ENCODE data around the gene PSPC1.
"Not testable (repeated sequence)": the region's sequence is repeated elsewhere in the genome, so short reads cannot be mapped to it uniquely, and the experiment has no call there.

Gene PSPC1

DNA sequence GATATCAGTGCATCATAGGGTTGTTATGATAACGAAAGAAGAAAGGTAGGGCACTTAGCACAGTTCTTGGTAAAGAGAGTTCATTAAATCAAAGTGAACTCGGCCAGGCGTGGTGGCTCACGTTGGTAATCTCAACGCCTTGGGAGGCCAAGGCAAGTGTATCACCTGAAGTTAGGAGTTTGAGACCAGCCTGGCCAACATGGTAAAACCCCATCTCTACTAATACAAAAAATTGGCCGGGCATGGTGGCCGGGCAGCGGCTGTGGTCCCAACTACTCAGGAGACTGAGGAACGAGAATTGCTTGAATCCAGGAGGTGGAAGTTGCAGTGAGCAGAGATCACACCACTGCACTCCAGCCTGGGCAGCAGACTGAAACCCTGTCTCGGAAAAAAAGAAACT lies 19.1 kb downstream of the PSPC1 start:
- DNase-seq = no peak

DNA sequence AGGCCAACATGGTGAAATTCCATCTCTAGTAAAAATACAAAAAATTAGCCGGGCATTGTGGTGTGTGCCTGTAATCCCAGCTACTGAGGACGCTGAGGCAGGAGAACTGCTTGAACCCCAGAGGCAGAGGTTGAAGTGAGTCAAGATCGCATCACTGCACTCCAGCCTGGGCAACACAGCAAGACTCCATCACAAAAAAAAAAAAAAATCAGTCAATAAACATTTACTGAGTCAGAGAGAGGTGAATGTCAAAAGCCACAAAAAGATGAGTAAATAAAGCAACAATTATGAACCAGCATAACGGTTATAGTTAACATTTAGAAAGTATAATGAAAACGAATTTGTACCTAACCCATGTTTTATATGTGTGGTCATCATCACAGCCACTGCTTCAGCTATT lies 23.1 kb downstream of the PSPC1 start:
- no peak for DNase-seq

DNA sequence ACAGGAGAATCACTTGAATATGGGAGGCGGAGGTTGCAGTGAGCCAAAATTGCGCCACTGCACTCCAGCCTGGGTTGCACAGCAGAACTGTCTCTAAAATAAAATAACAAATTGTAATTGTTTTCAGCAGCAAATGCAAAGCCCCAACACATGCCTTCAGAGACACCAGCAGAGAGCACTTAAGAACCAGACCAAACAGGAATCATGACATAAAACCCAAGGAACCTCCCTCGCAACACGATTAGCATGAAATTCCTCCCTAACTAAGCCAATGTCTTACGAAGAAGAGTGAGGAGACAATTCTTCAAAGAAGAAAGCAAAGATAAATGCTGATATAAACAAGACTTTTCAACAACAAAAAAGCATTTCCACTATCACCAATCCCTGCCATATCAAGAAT lies 40.1 kb downstream of the PSPC1 start:
- no peak for DNase-seq

DNA sequence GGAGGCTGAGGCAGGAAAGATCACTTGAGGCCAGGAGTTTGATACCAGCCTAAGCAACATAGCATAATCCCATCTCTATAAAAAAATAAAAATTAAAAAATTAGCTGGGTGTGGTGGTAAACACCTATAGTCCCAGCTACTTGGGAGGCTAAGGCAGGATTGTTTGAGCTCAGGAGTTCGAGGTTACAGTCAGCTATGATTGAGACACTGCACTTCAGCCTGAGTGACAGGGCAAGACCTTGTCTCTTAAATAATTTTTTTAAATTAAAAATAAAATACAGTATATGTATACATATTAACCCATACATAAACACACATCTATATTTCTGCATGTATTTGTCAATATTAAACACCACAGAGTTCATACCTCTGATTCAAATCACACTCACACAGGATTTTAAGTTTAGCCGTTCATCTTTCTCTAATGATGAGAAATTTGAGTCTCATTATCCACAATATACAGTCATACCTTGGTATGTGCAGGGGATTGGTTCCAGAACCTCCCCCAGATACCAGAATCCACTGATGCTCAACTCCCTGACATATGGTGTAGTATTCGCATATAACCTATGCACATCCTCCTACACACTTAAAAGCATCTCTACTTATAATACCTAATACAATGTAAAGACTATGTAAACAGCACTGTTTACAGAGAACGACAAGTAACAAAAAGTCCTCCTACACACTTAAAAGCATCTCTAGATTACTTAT lies 44.7 kb downstream of the PSPC1 start:
- no peak for DNase-seq

DNA sequence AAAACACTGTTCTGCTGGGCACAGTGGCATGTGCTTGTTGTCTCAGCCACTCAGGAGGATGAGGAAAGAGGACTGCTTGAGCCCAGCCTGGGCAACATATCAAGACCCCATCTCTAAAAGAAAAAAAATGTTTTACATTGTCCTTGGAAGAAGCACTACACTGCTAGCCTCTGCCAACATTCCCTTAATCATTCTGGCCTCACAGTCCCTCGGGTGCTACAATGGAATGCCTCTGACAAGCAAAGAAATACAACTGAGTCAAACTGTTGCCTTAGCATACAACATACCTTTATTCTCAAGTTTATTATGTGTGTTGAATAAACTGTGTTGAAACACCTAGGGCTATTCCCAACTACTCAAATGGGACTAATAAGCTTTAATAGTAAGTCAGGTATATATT lies 56.1 kb downstream of the PSPC1 start:
- DNase-seq = no peak

DNA sequence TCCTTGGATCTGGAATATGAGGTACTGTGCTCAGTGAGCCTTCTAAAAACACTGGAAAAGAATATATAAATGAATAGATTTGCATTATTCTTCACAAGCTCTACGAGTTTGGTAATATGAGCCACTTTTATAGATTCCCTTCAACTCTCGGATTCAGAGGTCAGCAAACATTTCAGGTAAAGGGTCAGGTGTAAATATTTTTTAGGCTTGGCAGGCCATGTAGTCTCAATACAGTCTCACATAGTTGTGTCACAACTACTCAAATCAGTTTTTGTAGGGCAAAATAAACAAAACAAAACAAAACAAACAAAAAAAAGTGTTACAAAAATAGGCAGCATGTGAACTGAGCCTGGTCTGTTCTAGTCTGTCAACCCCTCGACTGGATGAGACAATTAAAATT lies 57.4 kb downstream of the PSPC1 start:
- DNase-seq = no peak

DNA sequence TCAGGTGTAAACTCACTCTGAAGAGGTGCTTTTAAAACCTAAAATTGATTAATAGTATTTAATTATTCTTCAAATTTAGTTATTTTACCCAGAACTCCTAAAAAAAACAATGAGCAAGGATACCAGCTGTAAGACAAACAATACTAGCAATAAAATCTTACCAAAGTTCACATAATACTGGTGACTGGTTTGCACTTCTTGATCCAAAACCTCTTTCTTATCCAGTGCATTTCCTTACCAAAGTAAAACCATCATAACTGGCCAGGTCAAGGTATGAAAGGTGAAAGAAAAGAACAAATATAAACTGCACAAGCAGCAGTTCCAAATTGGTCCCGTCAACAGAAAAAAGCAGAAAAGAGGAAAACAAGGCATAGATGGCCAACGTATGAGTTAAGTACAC lies 62.7 kb downstream of the PSPC1 start:
- DNase-seq = no peak

DNA sequence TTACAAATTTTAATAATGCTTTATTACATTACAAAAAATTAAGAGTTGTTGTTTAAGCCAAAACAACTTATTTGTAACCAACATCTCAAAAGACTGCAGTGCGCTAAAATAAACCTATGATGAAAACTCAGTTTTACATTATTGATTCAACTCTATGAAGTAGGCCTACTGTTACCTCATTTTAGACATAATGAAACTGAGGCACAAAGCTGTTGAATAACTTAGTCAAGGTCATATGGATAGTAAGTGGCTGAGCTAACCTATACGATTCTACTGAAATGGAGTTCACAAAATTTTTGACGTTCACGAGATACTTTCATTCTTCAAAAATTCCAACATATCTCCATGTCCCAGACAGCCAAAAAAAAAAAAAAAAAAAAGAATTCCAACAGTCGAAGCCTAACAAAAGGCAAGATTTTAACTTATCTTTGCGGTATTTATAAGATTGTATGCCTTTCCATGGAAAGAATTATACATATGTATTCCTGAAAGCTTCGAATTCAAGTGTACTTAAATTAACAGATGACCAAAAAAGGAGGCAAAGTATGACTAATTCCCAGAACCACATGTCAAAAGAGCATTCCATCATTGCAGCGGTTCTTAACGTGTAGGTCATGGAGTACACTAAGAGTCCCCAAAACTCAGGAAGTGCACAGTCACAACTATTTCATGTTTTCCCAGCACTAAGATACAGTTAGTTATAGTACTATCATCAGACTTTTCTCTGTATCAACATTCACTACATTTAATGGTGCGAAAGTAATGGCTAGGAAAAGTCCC lies 69.4 kb downstream of the PSPC1 start:
- DNase-seq = no peak

DNA sequence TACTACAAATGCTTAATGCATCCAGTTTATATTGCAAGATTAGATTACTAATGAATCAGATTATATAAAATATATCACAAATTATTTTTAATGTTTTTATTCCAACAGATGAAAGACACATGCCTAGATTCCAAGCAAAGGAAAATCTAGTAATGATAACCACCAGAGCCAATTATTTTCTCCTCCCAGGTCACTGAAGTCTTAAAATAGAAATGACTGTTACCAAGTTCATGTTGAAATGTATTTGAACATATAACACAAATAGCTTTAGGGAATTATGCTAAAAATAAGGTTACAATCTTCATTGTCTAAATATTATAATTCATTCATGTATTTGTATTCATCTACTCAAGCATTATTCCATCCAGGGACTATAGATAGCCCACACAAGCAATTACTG lies 73.0 kb downstream of the PSPC1 start:
- not testable (repeated sequence) for DNase-seq

DNA sequence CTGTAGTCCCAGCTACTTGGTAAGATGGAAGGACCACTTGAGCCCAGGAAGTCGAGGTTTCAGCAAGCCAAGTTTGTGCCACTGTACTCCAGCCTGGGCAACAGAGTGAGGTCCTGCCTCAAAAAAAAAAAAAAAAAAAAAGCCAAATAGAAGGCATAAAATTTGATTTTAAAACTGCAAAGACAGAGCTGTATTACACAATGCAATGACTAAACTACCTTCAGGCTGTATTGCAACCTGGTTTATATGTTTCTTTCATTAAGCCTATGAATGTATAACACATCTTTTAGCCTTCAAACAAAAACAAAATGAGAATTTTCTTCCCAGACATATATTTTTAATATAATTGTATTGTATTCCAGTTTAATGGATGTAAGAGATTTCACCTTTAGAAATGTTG lies 73.7 kb downstream of the PSPC1 start:
- DNase-seq = not testable (repeated sequence)

DNA sequence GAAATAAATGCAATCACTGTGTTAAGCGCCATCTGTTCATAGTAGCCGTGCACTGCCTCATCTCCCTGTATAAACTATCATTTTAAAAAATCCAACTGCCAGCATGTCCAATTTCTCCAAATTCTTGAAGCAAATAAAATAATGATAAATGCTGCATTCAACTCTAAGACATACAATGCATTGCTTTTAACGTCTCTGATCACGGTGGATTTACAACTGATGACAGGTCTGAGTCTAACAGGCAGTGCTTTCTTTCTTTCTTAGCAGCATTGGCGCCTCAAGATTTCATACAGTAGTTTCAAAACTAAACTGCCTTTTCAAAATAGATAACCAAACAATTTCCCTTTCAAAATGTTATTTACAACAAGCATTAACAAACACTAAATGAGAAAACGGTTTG lies 78.5 kb downstream of the PSPC1 start:
- not testable (repeated sequence) for DNase-seq

DNA sequence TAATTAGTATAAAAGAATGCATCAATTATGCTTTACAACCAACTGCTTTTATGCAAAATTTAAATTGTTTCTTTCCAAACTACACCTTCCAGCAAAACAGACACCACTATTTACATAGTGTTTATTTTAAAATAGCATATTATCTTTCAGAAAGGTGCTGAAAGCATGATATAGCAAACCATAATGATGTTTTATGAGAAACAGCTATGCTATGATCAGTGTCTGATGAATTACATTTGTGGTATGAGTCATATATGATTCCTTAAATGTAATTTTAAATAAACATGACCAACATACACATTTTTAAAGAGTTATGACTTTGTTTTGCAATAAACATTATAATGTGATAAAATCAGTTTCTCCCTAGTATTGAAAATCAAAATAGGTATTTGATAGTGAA lies 81.1 kb downstream of the PSPC1 start:
- not testable (repeated sequence) for DNase-seq

DNA sequence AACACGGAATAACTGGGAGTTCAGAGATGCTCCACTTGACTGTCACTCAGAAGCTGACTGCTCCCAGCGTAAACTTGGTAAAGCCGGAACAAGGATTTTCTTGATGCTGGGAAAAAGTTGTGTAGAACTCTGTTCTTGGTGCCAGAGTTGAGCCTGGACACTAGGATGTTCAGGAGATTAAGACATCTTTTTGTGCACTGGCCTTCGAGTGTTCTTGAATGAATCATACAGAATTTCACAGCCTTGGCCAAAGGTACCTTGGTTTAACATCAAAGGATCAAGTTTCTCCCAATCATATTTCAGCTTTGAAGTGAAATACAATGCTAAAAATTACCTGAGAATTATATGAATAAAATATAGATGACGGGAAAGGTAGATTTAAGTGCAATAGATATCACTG lies 81.8 kb downstream of the PSPC1 start:
- DNase-seq = not testable (repeated sequence)

DNA sequence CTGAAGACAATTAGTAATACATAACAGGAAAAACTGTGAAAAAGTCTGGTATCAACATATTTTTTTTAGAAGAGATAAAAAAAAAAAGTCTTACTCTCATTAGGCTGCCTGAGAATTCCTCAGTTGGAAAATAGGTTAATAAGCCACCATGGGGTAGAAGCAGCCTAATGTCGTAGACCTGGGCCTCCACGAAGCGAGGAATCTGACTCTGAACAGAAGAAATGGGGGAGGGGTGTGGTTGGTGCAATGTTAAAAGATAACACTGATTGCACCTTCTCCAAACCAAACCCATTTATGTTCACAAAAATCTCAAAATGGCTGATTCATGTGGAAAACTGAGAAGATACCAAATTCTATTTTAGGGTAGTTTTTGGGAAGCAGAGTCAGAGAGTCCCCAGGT lies 86.9 kb downstream of the PSPC1 start:
- DNase-seq = no peak

DNA sequence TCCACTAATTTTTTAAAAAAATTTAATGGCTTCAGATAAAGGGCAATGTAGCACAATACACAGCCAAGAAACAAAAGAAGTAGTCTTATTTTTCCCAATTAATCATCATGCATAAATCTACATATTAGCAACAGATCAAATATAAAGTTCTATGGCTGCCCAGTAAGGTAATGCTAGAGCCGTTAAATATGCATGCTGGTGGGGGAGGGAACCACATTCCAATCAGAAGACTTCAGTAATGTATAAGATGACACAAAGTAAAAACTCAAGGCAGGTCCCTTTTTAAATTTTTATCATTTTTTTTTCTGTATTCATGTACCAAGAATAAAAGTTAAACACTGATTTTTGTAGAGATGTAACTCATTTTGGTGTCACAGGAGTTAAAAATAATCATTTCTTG lies 87.3 kb downstream of the PSPC1 start:
- no peak for DNase-seq

DNA sequence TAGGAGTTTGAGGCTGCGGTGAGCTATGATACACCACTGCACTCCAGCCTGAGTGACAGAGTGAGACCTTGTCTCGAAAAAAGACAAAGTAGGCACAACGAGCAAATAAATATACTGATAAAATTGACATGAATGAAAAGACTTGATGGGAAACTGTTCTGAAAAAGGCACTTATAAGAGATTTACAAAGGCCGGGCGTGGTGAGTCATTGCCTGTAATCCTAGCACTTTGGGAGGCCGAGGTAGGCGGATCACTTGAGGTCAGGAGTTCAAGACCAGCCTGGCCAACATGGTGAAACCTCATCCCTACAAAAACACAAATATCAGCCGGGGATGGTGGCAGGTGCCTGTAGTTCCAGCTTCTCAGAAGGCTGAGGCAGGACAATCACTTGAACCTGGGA lies 91.3 kb downstream of the PSPC1 start:
- not testable (repeated sequence) for DNase-seq

DNA sequence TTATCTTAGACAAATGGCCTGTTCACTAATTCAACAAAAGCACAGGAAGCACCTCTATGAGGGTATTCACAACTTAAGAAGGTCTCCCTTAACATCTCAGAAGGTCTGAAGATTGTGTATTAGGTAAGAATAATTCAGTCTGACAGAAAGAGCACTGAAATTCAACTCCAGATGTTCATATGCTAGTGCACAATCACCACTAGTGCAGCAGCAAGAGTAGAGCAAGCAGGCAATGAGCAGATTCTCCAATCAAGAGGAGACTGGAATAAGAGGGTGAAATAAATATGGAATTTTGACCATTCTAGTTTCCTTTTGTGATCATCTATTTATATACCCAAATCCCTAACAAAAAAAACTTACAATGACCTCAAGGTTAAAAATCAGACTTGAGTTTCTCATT lies 97.3 kb downstream of the PSPC1 start:
- no peak for DNase-seq

DNA sequence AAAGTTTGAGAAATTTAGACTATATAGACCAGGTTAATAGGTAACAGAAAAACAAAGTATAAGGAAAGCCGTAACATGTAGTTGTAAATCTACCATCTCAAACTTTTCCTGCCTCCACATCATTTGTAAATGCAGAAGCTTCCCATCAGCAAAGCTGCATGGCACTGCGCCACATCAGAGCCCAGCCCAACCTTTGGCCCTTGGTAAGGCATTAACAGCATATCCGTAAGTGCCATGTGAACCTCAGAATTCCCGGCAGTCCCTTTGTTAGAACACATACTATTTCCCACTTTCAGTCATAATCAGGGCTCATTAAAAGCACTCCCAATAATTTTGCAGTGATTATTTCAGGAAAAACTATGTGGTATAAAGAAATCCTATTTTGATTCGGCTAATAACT lies 97.7 kb downstream of the PSPC1 start:
- DNase-seq = no peak

DNA sequence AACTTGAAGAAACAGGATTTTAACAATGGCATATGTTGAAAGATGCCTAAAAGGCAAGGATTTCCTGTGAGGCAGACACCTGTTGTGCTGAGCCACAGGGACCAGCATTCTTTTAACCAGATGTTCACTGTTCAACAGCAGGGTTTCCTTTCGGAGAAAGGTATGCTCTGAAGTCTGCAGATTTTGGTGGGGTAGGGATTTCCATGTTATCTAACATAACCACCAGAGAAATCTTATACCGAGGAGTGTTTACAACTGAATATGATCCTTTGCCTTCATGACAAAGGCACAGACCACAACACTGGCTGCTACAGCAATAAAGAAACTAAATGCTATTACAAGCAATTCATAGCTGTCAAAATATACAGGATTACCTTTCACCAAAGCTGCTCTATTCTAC lies 101.2 kb downstream of the PSPC1 start:
- DNase-seq = no peak

DNA sequence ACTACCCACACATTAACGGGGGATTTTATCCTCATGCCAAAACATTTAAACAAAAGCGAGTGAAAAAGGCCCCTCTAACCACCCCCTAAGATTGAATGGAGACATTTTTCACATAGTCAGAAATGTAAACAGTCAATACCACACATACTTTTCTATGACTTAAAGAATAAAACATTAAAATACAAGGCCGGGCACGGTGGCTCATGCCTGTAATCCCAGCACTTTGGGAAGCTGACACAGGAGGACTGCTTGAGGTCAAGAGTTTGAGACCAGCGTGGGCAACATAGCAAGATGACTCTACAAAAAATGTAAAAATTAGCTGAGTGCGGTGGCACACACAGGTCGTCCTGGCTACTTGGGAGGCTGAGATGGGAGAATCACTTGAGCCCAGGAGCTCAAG lies 102.0 kb downstream of the PSPC1 start:
- no peak for DNase-seq

DNA sequence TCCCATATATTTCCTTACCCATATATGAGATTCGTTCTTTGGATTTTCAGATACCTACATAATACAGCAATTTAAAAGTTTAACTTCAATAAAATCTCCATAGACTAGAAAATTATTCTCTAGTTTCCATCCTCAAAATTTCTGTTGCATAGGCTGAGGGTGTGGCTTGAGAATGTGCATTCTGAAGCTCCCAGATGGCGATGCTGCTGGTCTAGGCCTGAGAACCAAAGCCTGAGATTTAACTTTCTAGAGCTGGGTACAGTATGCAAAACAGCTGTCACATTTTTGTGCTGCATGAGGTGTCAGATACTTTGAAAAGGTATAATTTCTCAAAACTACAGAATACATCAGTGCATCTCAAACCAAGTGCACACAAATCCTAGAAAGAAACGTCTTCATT lies 106.6 kb downstream of the PSPC1 start:
- DNase-seq = no peak

DNA sequence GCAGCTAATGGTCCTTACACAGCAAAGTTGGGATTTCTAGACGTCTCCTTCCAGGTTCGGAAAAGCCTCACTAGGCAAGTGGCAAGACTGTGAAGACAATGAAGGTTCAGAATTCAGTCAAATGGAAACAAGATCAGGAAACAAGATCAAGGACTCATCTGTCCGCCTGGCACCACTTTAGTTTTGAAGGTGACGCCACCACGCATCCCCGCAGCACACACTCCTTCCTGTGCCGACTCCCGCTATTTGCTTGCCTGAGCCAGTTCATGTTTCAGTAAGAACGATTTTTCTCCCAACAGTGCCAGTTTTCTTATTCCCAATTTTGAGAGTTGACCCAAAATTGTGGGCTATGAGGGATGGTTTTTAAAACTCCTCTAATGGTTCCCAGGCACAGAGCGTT lies 107.8 kb downstream of the PSPC1 start:
- DNase-seq = no peak

DNA sequence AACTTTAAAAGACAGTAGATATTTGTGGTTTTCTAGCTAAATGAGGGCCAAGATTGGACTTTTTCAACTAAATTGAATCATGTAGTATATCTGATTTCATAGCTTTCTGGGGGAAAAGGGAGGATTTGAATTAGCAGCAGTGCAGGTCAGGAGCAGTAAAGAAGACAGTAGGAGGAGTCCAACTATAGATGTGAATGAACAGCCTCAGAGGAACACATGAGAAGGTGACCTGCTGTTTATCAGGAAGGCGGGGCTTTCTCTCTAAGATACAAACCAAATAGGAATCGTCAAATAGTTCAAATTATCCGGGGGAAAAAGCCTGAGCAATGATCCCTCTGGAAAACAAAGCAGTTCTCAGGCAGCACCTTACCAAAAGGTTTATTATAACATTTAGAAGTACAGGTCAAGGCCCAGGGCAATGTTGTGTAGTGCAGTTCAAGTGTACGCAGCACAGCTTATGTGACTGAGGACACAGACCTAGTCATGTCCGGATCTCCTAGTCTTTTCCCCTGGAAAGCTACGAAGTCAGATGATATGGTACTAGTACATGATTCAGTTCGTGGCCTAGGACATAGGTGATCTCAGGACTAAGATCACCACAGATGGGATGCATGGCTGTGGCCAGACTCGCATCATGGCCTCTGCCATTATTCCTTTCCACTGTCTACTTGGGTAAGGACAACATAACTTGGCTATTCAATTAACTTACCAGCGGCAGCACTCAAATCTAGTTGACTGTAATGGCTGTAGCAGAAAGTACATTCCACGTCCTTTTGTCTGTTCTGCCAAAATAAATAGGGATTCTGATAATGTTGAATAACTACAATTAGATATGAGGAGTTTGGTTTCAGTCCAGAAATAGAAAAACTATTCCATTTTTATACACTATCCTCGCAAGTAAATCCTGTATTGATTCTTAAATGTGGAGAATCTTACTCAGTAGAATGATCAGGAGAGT lies 109.0 kb downstream of the PSPC1 start:
- DNase-seq = no peak

DNA sequence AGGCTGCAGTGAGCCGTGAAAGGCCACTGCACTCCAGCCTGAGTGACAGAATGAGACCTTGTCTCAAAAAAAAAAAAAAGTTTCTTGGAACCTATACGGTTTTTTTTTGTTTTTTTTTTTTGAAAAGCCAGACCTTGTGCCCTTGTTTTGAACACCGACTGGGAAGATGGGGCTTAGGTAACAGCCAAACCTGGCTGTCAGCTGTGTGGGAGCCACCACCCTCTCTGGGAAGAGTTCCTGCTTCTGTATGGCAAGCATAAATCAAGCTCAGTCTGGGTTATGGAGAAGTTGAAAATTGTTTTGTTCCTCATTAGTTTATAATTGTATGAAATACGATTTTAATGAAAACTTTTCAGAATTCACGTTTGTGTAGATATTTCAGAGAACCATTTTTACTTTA lies 109.8 kb downstream of the PSPC1 start:
- DNase-seq = no peak

All from stimulated activated naive CD4-positive, alpha-beta T cell treated with Interleukin-2 at 50 U/mL for 16 hours (primary cell).